C4-2B (cell line): ENCODE results near the gene PLA2G3.

Experiments used
- CTCF ChIP-seq: fragments of 450-650 bp; conservative IDR thresholded peaks from 2 replicates; pipeline ENCODE4 v1.5.1; 2017; ENCODE audit warnings: mild to moderate bottlenecking
- ZFX ChIP-seq: fragments of 450-650 bp; IDR thresholded peaks from 2 replicates; pipeline ENCODE4 v1.6.1; 2017

- TF ChIP-seq CTCF (no peak), ZFX (no peak)
Observed at GRCh38 chr22:31142285-31142684, 2.0 kb upstream of the PLA2G3 start.
